ENCODE data around the gene MOCOS.

MOCOS gene

DNA sequence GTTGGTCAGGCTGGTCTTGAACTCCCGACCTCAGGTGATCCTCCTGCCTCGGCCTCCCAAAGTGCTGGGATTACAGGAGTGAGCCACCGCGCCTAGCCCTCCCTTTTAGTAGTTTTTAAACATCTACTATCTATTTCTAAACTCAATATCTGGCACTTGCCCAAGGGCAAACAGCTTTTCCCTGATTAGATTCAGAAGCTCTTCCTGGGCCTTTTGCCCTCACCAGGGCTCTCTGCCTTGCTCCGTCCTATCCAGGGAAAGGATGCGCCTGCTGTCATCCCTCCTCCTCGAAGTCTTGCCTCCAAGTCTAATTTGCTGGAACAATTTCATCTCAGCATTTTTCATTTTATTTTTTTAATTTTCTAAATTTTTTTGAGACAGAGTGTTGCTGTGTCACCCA, 68.8 kb downstream of the MOCOS start:
- H3K4me1 ChIP-seq (ENCODE audit: insufficient read depth, low read length, severe bottlenecking) = no peaks in the 10 kb centered on the region
- no peaks in the 10 kb centered on the region for H3F3A ChIP-seq (ENCODE audit: insufficient read depth, low read length)
- H3K79me2 ChIP-seq (ENCODE audit: insufficient read depth, low read length) = no peaks in the 10 kb centered on the region
- no peaks in the 10 kb centered on the region for H3K9me2 ChIP-seq (ENCODE audit: low read depth, low read length)
- no peak overlapping the region for H3K27ac ChIP-seq (ENCODE audit: low read depth, low read length, poor library complexity, severe bottlenecking)
- H3K4me3 ChIP-seq (ENCODE audit: low read depth, low read length, poor library complexity, severe bottlenecking) = no peak overlapping the region
- H3K4me2 ChIP-seq (ENCODE audit: low read length) = no peak overlapping the region
- no peak overlapping the region for H3K9ac ChIP-seq (ENCODE audit: low read length)
- H3K9me3 ChIP-seq (ENCODE audit: low read length) = no peaks in the 10 kb centered on the region
- H3K36me3 ChIP-seq (ENCODE audit: insufficient read depth, low read length) = no peaks in the 10 kb centered on the region
- H3K27me3 ChIP-seq (ENCODE audit: insufficient read depth, low read length) = no peaks in the 10 kb centered on the region
- TF ChIP-seq, protein P1, sequence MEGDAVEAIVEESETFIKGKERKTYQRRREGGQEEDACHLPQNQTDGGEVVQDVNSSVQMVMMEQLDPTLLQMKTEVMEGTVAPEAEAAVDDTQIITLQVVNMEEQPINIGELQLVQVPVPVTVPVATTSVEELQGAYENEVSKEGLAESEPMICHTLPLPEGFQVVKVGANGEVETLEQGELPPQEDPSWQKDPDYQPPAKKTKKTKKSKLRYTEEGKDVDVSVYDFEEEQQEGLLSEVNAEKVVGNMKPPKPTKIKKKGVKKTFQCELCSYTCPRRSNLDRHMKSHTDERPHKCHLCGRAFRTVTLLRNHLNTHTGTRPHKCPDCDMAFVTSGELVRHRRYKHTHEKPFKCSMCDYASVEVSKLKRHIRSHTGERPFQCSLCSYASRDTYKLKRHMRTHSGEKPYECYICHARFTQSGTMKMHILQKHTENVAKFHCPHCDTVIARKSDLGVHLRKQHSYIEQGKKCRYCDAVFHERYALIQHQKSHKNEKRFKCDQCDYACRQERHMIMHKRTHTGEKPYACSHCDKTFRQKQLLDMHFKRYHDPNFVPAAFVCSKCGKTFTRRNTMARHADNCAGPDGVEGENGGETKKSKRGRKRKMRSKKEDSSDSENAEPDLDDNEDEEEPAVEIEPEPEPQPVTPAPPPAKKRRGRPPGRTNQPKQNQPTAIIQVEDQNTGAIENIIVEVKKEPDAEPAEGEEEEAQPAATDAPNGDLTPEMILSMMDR (IDR thresholded peaks at IDR 0.05; ENCODE audit: low read length) = no peak
- TF ChIP-seq EZH2 (IDR thresholded peaks at IDR 0.05; ENCODE audit: borderline replicate concordance, low read length) = no peak
- H2AFZ ChIP-seq (ENCODE audit: low read length) = no peak overlapping the region
- no peaks in the 10 kb centered on the region for H4K20me1 ChIP-seq (ENCODE audit: insufficient read depth, low read length)

- no peak overlapping the region for H3K4me2 ChIP-seq (ENCODE audit: low read length)
These were observed 75.7 kb downstream of the MOCOS start for GRCh38 chr18:36262971-36263370.

GRCh38 chr18:36264283-36264682, 77.0 kb downstream of the MOCOS start:
- Histone ChIP-seq H3K4me2 (ENCODE audit: low read length) (no peak overlapping the region), H3K9me3 (ENCODE audit: low read length) (no peaks in the 10 kb centered on the region), H3K4me3 (ENCODE audit: low read depth, low read length, poor library complexity, severe bottlenecking) (no peak overlapping the region), H3F3A (ENCODE audit: insufficient read depth, low read length) (no peaks in the 10 kb centered on the region), H3K4me1 (ENCODE audit: insufficient read depth, low read length, severe bottlenecking) (no peaks in the 10 kb centered on the region), H3K36me3 (ENCODE audit: insufficient read depth, low read length) (no peaks in the 10 kb centered on the region), H3K9ac (ENCODE audit: low read length) (no peak overlapping the region), H3K79me2 (ENCODE audit: insufficient read depth, low read length) (no peaks in the 10 kb centered on the region), H3K27me3 (ENCODE audit: insufficient read depth, low read length) (peaks cover 4% of the 10 kb centered on the region; the same call in 1 of the 2 replicates), H3K27ac (ENCODE audit: low read depth, low read length, poor library complexity, severe bottlenecking) (no peak overlapping the region), H3K9me2 (ENCODE audit: low read depth, low read length) (no peaks in the 10 kb centered on the region), H2AFZ (ENCODE audit: low read length) (no peak overlapping the region), H4K20me1 (ENCODE audit: insufficient read depth, low read length) (no peaks in the 10 kb centered on the region)
- TF ChIP-seq, protein P1 (IDR thresholded peaks at IDR 0.05; ENCODE audit: low read length) = no peak
- no peak for TF ChIP-seq EZH2 (IDR thresholded peaks at IDR 0.05; ENCODE audit: borderline replicate concordance, low read length)

More at GRCh38 chr18:36262971-36263370, 75.7 kb downstream of the MOCOS start:
- Histone ChIP-seq H3F3A (ENCODE audit: insufficient read depth, low read length) (no peaks in the 10 kb centered on the region), H2AFZ (ENCODE audit: low read length) (no peak overlapping the region), H3K9me2 (ENCODE audit: low read depth, low read length) (no peaks in the 10 kb centered on the region), H4K20me1 (ENCODE audit: insufficient read depth, low read length) (no peaks in the 10 kb centered on the region), H3K9me3 (ENCODE audit: low read length) (no peaks in the 10 kb centered on the region), H3K9ac (ENCODE audit: low read length) (no peak overlapping the region), H3K4me1 (ENCODE audit: insufficient read depth, low read length, severe bottlenecking) (no peaks in the 10 kb centered on the region), H3K27ac (ENCODE audit: low read depth, low read length, poor library complexity, severe bottlenecking) (no peak overlapping the region), H3K36me3 (ENCODE audit: insufficient read depth, low read length) (no peaks in the 10 kb centered on the region), H3K4me3 (ENCODE audit: low read depth, low read length, poor library complexity, severe bottlenecking) (no peak overlapping the region), H3K79me2 (ENCODE audit: insufficient read depth, low read length) (no peaks in the 10 kb centered on the region), H3K27me3 (ENCODE audit: insufficient read depth, low read length) (peaks cover 4% of the 10 kb centered on the region; the same call in 1 of the 2 replicates)
- no peak for TF ChIP-seq EZH2 (IDR thresholded peaks at IDR 0.05; ENCODE audit: borderline replicate concordance, low read length)
- TF ChIP-seq, protein P1 (IDR thresholded peaks at IDR 0.05; ENCODE audit: low read length) = no peak

All from OCI-LY1 (cell line).